Activated CD8-positive, alpha-beta T cell treated with anti-CD3 and anti-CD28 coated beads for 36 hours (primary cell): Measurements from ENCODE around the gene DDAH2. TPM values are rescaled to one million over a fixed set of nuclear protein-coding genes. Genes with fewer than 3 reads are reported as not detected.

Experiments used
- ATAC-seq: fragments of 200-7000 bp; cut with Tn5 transposase; one replicate; pipeline ENCODE4 v1.10.0; 2021; ENCODE audit warnings: mild to moderate bottlenecking, moderate library complexity
- CTCF ChIA-PET: fragments of 350-600 bp; sonication (Branson Sonifier 250); formaldehyde crosslinking; loops from one replicate; lab custom pipeline; 2021; ENCODE audit warnings: antibody characterized with exemption; lab: Charles Lee
- POLR2A ChIA-PET: fragments of 350-600 bp; sonication (Branson Sonifier 250); formaldehyde crosslinking; loops from one replicate; lab custom pipeline; 2021; ENCODE audit warnings: antibody characterized with exemption; lab: Charles Lee
- DNase-seq: peaks from one replicate; pipeline ENCODE4 v3.0.0-alpha.2; 2020
- H3K27ac Mint-ChIP-seq: one replicate; pipeline ENCODE4 v1.8.0; 2021; ENCODE audit warnings: mild to moderate bottlenecking, mixed read lengths
- H3K27me3 Mint-ChIP-seq: one replicate; pipeline ENCODE4 v1.8.0; 2021; ENCODE audit warnings: mixed read lengths
- H3K36me3 Mint-ChIP-seq: one replicate; pipeline ENCODE4 v1.8.0; 2021; ENCODE audit warnings: low read depth, mixed read lengths
- H3K4me1 Mint-ChIP-seq: one replicate; pipeline ENCODE4 v1.8.0; 2021; ENCODE audit warnings: low read depth, mixed read lengths
- H3K4me3 Mint-ChIP-seq: one replicate; pipeline ENCODE4 v1.8.0; 2021; ENCODE audit warnings: mild to moderate bottlenecking, moderate library complexity, mixed read lengths
- H3K9me3 Mint-ChIP-seq: one replicate; pipeline ENCODE4 v1.8.0; 2021; ENCODE audit warnings: mixed read lengths
- CTCF ChIP-seq: fragments of 200-600 bp; IDR thresholded peaks from one replicate; pipeline ENCODE4 v1.8.0; 2022; ENCODE audit warnings: antibody characterized with exemption, mild to moderate bottlenecking
- intact Hi-C: fragments of 100-400 bp; cut with micrococcal nuclease; formaldehyde crosslinking; loops from one replicate; pipeline ENCODE4 v1.10.0; 2022
- total RNA-seq, 2 experiments: library from RNA; stranded (reverse); gene quantifications; one replicate each; pipeline ENCODE4 v1.2.3, GENCODE V29; 2021

DDAH2 gene
- total RNA-seq, 2 experiments from 2014 or later, result 6.3 to 6.9 TPM

- Mint-ChIP-seq H3K9me3 (no peaks in the 10 kb centered on the region), H3K27me3 (no peaks in the 10 kb centered on the region), H3K27ac (peak overlapping the region; percentile 19), H3K36me3 (peaks cover 22% of the 10 kb centered on the region), H3K4me3 (peak overlapping the region; percentile 36), H3K4me1 (peaks cover 60% of the 10 kb centered on the region)
- CTCF ChIA-PET, result interaction anchor here (1.1 to 6.5 kb wide), 6 partner anchors 11 to 100 kb away, joined by 3 to 35 read pairs (median 7); partner anchors contain the start of genes CLIC1, HSPA1B, MSH5 and VARS1
- DNase-seq, result no peak
- intact Hi-C loops, result no loop called here
- POLR2A ChIA-PET, result interaction anchor here (0.7 to 3.0 kb wide), 9 partner anchors 7 to 63 kb away, joined by 3 to 11 read pairs (median 4); partner anchors contain the start of genes ABHD16A, CLIC1, GPANK1 and LY6G5B
- no peak for TF ChIP-seq CTCF
- peak; percentile 4 for ATAC-seq
Measured at GRCh38 chr6:31727717-31728671, 1.1 kb downstream of the DDAH2 start.

- H3K4me3 Mint-ChIP-seq, result peak overlapping the region; percentile 36
- ChIA-PET CTCF (interaction anchor here (1.0 to 6.5 kb wide), 5 partner anchors 12 to 103 kb away, joined by 3 to 35 read pairs (median 3); partner anchors contain the start of genes CLIC1 and MSH5), POLR2A (interaction anchor here (0.7 to 2.0 kb wide), 5 partner anchors 8 to 60 kb away, joined by 3 to 7 read pairs (median 5); partner anchors contain the start of genes ABHD16A and CLIC1)
- peak; percentile 41 for ATAC-seq
- no peaks in the 10 kb centered on the region for H3K9me3 Mint-ChIP-seq
- TF ChIP-seq CTCF, result no peak
- intact Hi-C loops, result no loop called here
- DNase-seq, result peak; percentile 57
- peaks cover 60% of the 10 kb centered on the region for H3K4me1 Mint-ChIP-seq
- peak overlapping the region; percentile 44 for H3K27ac Mint-ChIP-seq
- no peaks in the 10 kb centered on the region for H3K27me3 Mint-ChIP-seq
- H3K36me3 Mint-ChIP-seq, result peaks cover 17% of the 10 kb centered on the region
Measured at GRCh38 chr6:31727034-31727716, 1.9 kb downstream of the DDAH2 start.

- ChIA-PET POLR2A (interaction anchor here (1.0 to 2.0 kb wide), 2 partner anchors 11 to 87 kb away, joined by 4 to 7 read pairs; partner anchors contain the start of gene CLIC1), CTCF (interaction anchor here (1.0 to 6.5 kb wide), 5 partner anchors 36 to 105 kb away, joined by 3 to 35 read pairs (median 3); no protein-coding TSS in a partner anchor)
- H3K36me3 Mint-ChIP-seq, result peaks cover 8% of the 10 kb centered on the region
- no peaks in the 10 kb centered on the region for H3K9me3 Mint-ChIP-seq
- no peak overlapping the region for H3K27ac Mint-ChIP-seq
- no peaks in the 10 kb centered on the region for H3K27me3 Mint-ChIP-seq
- ATAC-seq, result no peak
- TF ChIP-seq CTCF, result no peak
- H3K4me3 Mint-ChIP-seq, result no peak overlapping the region
- intact Hi-C loops, result no loop called here
- DNase-seq, result no peak
- peaks cover 54% of the 10 kb centered on the region for H3K4me1 Mint-ChIP-seq
Measured at GRCh38 chr6:31725502-31726350, 3.4 kb downstream of the DDAH2 start.

- H3K36me3 Mint-ChIP-seq, result peaks cover 1% of the 10 kb centered on the region
- H3K4me3 Mint-ChIP-seq, result no peak overlapping the region
- no peaks in the 10 kb centered on the region for H3K9me3 Mint-ChIP-seq
- no peak for TF ChIP-seq CTCF
- CTCF ChIA-PET, result interaction anchor here (1.0 to 1.7 kb wide), 4 partner anchors 11 to 83 kb away, joined by 3 to 5 read pairs (median 3); partner anchors contain the start of gene LSM2
- POLR2A ChIA-PET, result interaction anchor here (0.7 to 1.3 kb wide), 3 partner anchors 9 to 183 kb away, joined by 3 to 4 read pairs (median 4); partner anchors contain the start of gene LY6G6D
- ATAC-seq (no peak), DNase-seq (no peak)
- no peaks in the 10 kb centered on the region for H3K27me3 Mint-ChIP-seq
- intact Hi-C loops, result no loop called here
- no peak overlapping the region for H3K27ac Mint-ChIP-seq
- peaks cover 41% of the 10 kb centered on the region for H3K4me1 Mint-ChIP-seq
Measured at GRCh38 chr6:31723980-31724691, 5.0 kb downstream of the DDAH2 start.
